IMR-90 (cell line): Measurements from ENCODE around the gene PDZD8. TPM values are rescaled to one million over a fixed set of nuclear protein-coding genes. Genes with fewer than 3 reads are reported as not detected.

Experiments
- ATAC-seq: fragments of 200-7000 bp; cut with Tn5 transposase; 2 replicates; pipeline ENCODE4 v1.9.1; 2020; ENCODE audit warnings: low read depth, mild to moderate bottlenecking, moderate library complexity
- BruUV-seq: library from RNA; stranded (reverse); fragments of 400-500 nt; replicated peaks from 2 replicates; lab custom pipeline; 2021; lab: Mats Ljungman, UMichigan
- CTCF ChIA-PET: fragments of 300-600 bp; formaldehyde crosslinking; extraction: SDS; loops from one replicate; lab custom pipeline; 2021; ENCODE audit warnings: antibody characterized with exemption; lab: Yijun Ruan, JAX
- POLR2A ChIA-PET: fragments of 300-600 bp; sonication (Branson Sonifier 250); formaldehyde crosslinking; loops from one replicate; lab custom pipeline; 2022; ENCODE audit warnings: antibody characterized with exemption; ENCODE audit not compliant: unreplicated experiment; lab: Charles Lee
- DNase-seq: peaks from one replicate; pipeline ENCODE4 v3.0.0; 2013
- H2AFZ ChIP-seq: replicated peaks from 2 replicates; pipeline ENCODE3; 2013; ENCODE audit warnings: low read length, mild to moderate bottlenecking; ENCODE audit not compliant: poor library complexity
- H2AK5ac ChIP-seq: 2 replicates; pipeline ENCODE4 v1.6.1; 2013; ENCODE audit warnings: low read depth, low read length, inconsistent platforms
- H2AK9ac ChIP-seq: replicated peaks from 2 replicates; pipeline ENCODE3; 2013; ENCODE audit warnings: mild to moderate bottlenecking, low read depth, low read length, moderate library complexity; ENCODE audit not compliant: poor library complexity
- H2BK120ac ChIP-seq: 2 replicates; pipeline ENCODE4 v1.6.1; 2013; ENCODE audit warnings: low read depth, low read length, inconsistent platforms
- H2BK15ac ChIP-seq: 3 replicates; pipeline ENCODE4 v1.6.1; 2013; ENCODE audit warnings: low read depth, low read length, inconsistent platforms
- H2BK20ac ChIP-seq: 2 replicates; pipeline ENCODE4 v1.6.1; 2013; ENCODE audit warnings: low read depth, mild to moderate bottlenecking, inconsistent platforms, low read length, moderate library complexity
- H2BK5ac ChIP-seq: 2 replicates; pipeline ENCODE4 v1.6.1; 2013; ENCODE audit warnings: mild to moderate bottlenecking, low read depth, low read length, inconsistent platforms; ENCODE audit not compliant: poor library complexity, severe bottlenecking
- H3K14ac ChIP-seq: replicated peaks from 2 replicates; pipeline ENCODE4 v1.6.1; 2013; ENCODE audit warnings: low read depth, low read length, inconsistent platforms
- H3K18ac ChIP-seq: 2 replicates; pipeline ENCODE4 v1.6.1; 2013; ENCODE audit warnings: low read depth, low read length, control low read depth
- H3K23ac ChIP-seq: 2 replicates; pipeline ENCODE4 v1.6.1; 2013; ENCODE audit warnings: low read depth, low read length, inconsistent platforms
- H3K27ac ChIP-seq: 2 replicates; pipeline ENCODE4 v1.5.1; 2013; ENCODE audit warnings: mild to moderate bottlenecking, control low read depth, low read length; ENCODE audit not compliant: insufficient read depth
- H3K27me3 ChIP-seq: 2 replicates; pipeline ENCODE4 v1.6.1; 2013; ENCODE audit warnings: low read length; ENCODE audit not compliant: control insufficient read depth, insufficient read depth
- H3K36me3 ChIP-seq: 2 replicates; pipeline ENCODE4 v1.6.1; 2013; ENCODE audit warnings: low read length, mixed read lengths; ENCODE audit not compliant: control insufficient read depth, insufficient read depth
- H3K4ac ChIP-seq: 2 replicates; pipeline ENCODE4 v1.6.1; 2013; ENCODE audit warnings: low read depth, low read length, inconsistent platforms
- H3K4me1 ChIP-seq: 2 replicates; pipeline ENCODE4 v1.6.1; 2013; ENCODE audit warnings: low read length, mixed read lengths; ENCODE audit not compliant: control insufficient read depth, insufficient read depth
- H3K4me2 ChIP-seq: 2 replicates; pipeline ENCODE4 v1.6.1; 2013; ENCODE audit warnings: low read depth, mild to moderate bottlenecking, control low read depth, low read length, moderate library complexity
- H3K4me3 ChIP-seq: 2 replicates; pipeline ENCODE4 v1.5.1; 2013; ENCODE audit warnings: low read depth, mild to moderate bottlenecking, control low read depth, low read length, moderate library complexity; ENCODE audit not compliant: insufficient read depth
- H3K56ac ChIP-seq: 2 replicates; pipeline ENCODE4 v1.6.1; 2013; ENCODE audit warnings: low read length, inconsistent platforms; ENCODE audit not compliant: insufficient read depth; ENCODE audit errors: extremely low read depth
- H3K79me1 ChIP-seq, 2 experiments: 2 replicates each; pipeline ENCODE4 v1.6.1; 2013; ENCODE audit warnings: low read length in 2 of 2, inconsistent platforms in 1 of 2, low read depth in 1 of 2
- H3K9ac ChIP-seq: 2 replicates; pipeline ENCODE4 v1.6.1; 2013; ENCODE audit warnings: low read depth, low read length, control low read depth
- H3K9me1 ChIP-seq: 2 replicates; pipeline ENCODE4 v1.6.1; 2013; ENCODE audit warnings: low read length, inconsistent platforms; ENCODE audit not compliant: insufficient read depth
- H3K9me3 ChIP-seq: 2 replicates; pipeline ENCODE4 v1.6.1; 2013; ENCODE audit warnings: low read length; ENCODE audit not compliant: control insufficient read depth, insufficient read depth
- H4K20me1 ChIP-seq: 2 replicates; pipeline ENCODE4 v1.6.1; 2013; ENCODE audit warnings: low read length, inconsistent platforms; ENCODE audit not compliant: insufficient read depth
- H4K5ac ChIP-seq: 2 replicates; pipeline ENCODE4 v1.6.1; 2013; ENCODE audit warnings: mild to moderate bottlenecking, low read depth, low read length, control low read depth
- H4K8ac ChIP-seq, 2 experiments: 2 replicates each; pipeline ENCODE4 v1.6.1; 2013; ENCODE audit warnings: low read depth in 2 of 2, low read length in 2 of 2, control low read depth in 1 of 2, inconsistent platforms in 1 of 2
- H4K91ac ChIP-seq: 2 replicates; pipeline ENCODE4 v1.6.1; 2013; ENCODE audit warnings: low read depth, low read length, inconsistent platforms; ENCODE audit not compliant: insufficient read depth
- BHLHE40 ChIP-seq: fragments of 150-350 bp; IDR thresholded peaks from 2 replicates; pipeline ENCODE4 v1.6.1; 2016; ENCODE audit warnings: mild to moderate bottlenecking, low read depth, low read length
- CEBPB ChIP-seq: IDR thresholded peaks from 2 replicates; pipeline ENCODE4 v1.6.1; 2012; ENCODE audit warnings: low read depth, low read length, improper control_type of control experiment
- CHD1 ChIP-seq: IDR thresholded peaks from 2 replicates; pipeline ENCODE4 v1.6.1; 2012; ENCODE audit warnings: low read depth, low read length, improper control_type of control experiment
- CTCF ChIP-seq: conservative IDR thresholded peaks from 2 replicates; pipeline ENCODE4 v1.5.1; 2012; ENCODE audit warnings: mild to moderate bottlenecking, low read depth, low read length, improper control_type of control experiment
- ELK1 ChIP-seq: fragments of 150-350 bp; IDR thresholded peaks from 2 replicates; pipeline ENCODE4 v1.6.1; 2016; ENCODE audit warnings: low read depth, mild to moderate bottlenecking, low read length, moderate library complexity, borderline replicate concordance
- FOS ChIP-seq: fragments of 150-350 bp; IDR thresholded peaks from 2 replicates; pipeline ENCODE4 v1.6.1; 2016; ENCODE audit warnings: low read depth, low read length
- MAFK ChIP-seq: IDR thresholded peaks from 2 replicates; pipeline ENCODE4 v1.6.1; 2012; ENCODE audit warnings: low read depth, low read length, improper control_type of control experiment
- MAZ ChIP-seq: IDR thresholded peaks from 2 replicates; pipeline ENCODE4 v1.6.1; 2012; ENCODE audit warnings: low read depth, mild to moderate bottlenecking, low read length, improper control_type of control experiment, moderate library complexity, borderline replicate concordance
- MXI1 ChIP-seq: IDR thresholded peaks from 2 replicates; pipeline ENCODE4 v1.6.1; 2012; ENCODE audit warnings: low read depth, mild to moderate bottlenecking, low read length, moderate library complexity, borderline replicate concordance
- NFE2L2 ChIP-seq: fragments of 150-350 bp; IDR thresholded peaks from 2 replicates; pipeline ENCODE4 v1.6.1; 2016; ENCODE audit warnings: low read depth, mild to moderate bottlenecking, low read length
- POLR2A ChIP-seq: IDR thresholded peaks from 2 replicates; pipeline ENCODE4 v1.6.1; 2012; ENCODE audit warnings: mild to moderate bottlenecking, low read depth, low read length
- RAD21 ChIP-seq: IDR thresholded peaks from 2 replicates; pipeline ENCODE4 v1.6.1; 2012; ENCODE audit warnings: low read length, improper control_type of control experiment
- RCOR1 ChIP-seq: IDR thresholded peaks from 2 replicates; pipeline ENCODE4 v1.6.1; 2012; ENCODE audit warnings: mild to moderate bottlenecking, low read length, improper control_type of control experiment; ENCODE audit not compliant: insufficient replicate concordance
- RFX5 ChIP-seq: IDR thresholded peaks from 2 replicates; pipeline ENCODE4 v1.8.0; 2012; ENCODE audit warnings: low read depth, mild to moderate bottlenecking, low read length, moderate library complexity
- SMC3 ChIP-seq: fragments of 150-350 bp; IDR thresholded peaks from 2 replicates; pipeline ENCODE4 v1.6.1; 2016; ENCODE audit warnings: low read depth, mild to moderate bottlenecking, antibody characterized with exemption, low read length, moderate library complexity
- USF2 ChIP-seq: fragments of 150-350 bp; IDR thresholded peaks from 2 replicates; pipeline ENCODE4 v1.6.1; 2017; ENCODE audit warnings: mild to moderate bottlenecking, antibody characterized with exemption, low read length, low read depth
- WGBS, 2 experiments: methylation state at CpG; one replicate each; pipeline versions ENCODE4 v1.1.5 to v1.1.7; 2013; ENCODE audit warnings: missing lambda C conversion rate in 2 of 2; ENCODE audit not compliant: insufficient read length in 1 of 2; ENCODE audit errors: extremely low coverage in 2 of 2; 5-methylcytosine and 5-hydroxymethylcytosine counted together
- dilution Hi-C: fragments of 300-500 bp; cut with HindIII; formaldehyde crosslinking; loops from one replicate; pipeline ENCODE4 v1.14.3; 2018; ENCODE audit warnings: low sequenced_read_pairs; ENCODE audit not compliant: unreplicated experiment
- in situ Hi-C: fragments of 300-500 bp; cut with MboI; formaldehyde crosslinking; loops from 3 replicates; pipeline ENCODE4 v1.14.3; 2019; ENCODE audit warnings: low sequenced_read_pairs, inconsistent platforms, mixed read lengths
- intact Hi-C: fragments of 100-400 bp; cut with micrococcal nuclease; formaldehyde crosslinking; loops from 2 replicates; pipeline ENCODE4 v1.10.0; 2022
- polyA plus RNA-seq, 3 experiments: library from polyadenylated mRNA; depleted of rRNA; stranded (reverse); fragments of >200 nt; gene quantifications; 2 replicates each; pipeline ENCODE4 v1.2.3, GENCODE V29; 2012; ENCODE audit warnings: low replicate concordance in 1 of 3
- total RNA-seq: library from RNA; depleted of rRNA; stranded (reverse); fragments of >200 nt; gene quantifications from 2 replicates; pipeline ENCODE4 v1.2.3, GENCODE V29; 2012

The PDZD8 gene
- total and polyA plus RNA-seq, 2 of the 4 experiments (the other 2 are of a cell fraction), result 11.3 to 20.4 TPM

GRCh38 chr10:117268907-117269306 is 106.3 kb downstream of the PDZD8 start:
- Histone ChIP-seq H3K27ac (no peak overlapping the region), H2BK5ac (peak overlapping the region; percentile 61), H3K79me1 (no peaks in the 10 kb centered on the region), H4K8ac (no peak overlapping the region), H4K91ac (no peak overlapping the region), H2BK120ac (no peak overlapping the region), H3K27me3 (no peaks in the 10 kb centered on the region), H4K5ac (no peak overlapping the region), H3K9me1 (no peaks in the 10 kb centered on the region; the same call in 1 of the 2 replicates), H3K18ac (no peak overlapping the region), H3K4ac (no peak overlapping the region), H2AK5ac (no peak overlapping the region), H3K4me2 (no peak overlapping the region), H3K4me3 (no peak overlapping the region), H3K9ac (no peak overlapping the region), H3K56ac (no peak overlapping the region), H4K20me1 (no peaks in the 10 kb centered on the region), H3K4me1 (no peaks in the 10 kb centered on the region), H3K36me3 (no peaks in the 10 kb centered on the region), H3K9me3 (no peaks in the 10 kb centered on the region), H3K14ac (no peak overlapping the region), H3K23ac (no peak overlapping the region), H2AK9ac (no peak overlapping the region), H2AFZ (no peak overlapping the region), H2BK20ac (no peak overlapping the region), H2BK15ac (no peak overlapping the region)
- in situ Hi-C loops, result no loop called here
- BruUV-seq, result no TSS peak
- DNase-seq (no peak), ATAC-seq (no peak)
- dilution Hi-C loops, result no loop called here
- intact Hi-C loops, result no loop called here
- no peak for TF ChIP-seq RAD21
- no peak for TF ChIP-seq CEBPB
- TF ChIP-seq ELK1, result no peak
- no peak for TF ChIP-seq MAFK
- TF ChIP-seq RFX5, result no peak
- no peak for TF ChIP-seq CHD1
- TF ChIP-seq USF2, result no peak
- no peak for TF ChIP-seq RCOR1
- no peak for TF ChIP-seq BHLHE40
- TF ChIP-seq MAZ, result no peak
- TF ChIP-seq CTCF, result no peak
- no peak for TF ChIP-seq FOS
- TF ChIP-seq SMC3, result no peak
- TF ChIP-seq MXI1, result no peak
- no peak for TF ChIP-seq POLR2A
- no peak for TF ChIP-seq NFE2L2
- 83 to 100% methylated on average over 1 to 2 of the region's 2 CpGs for WGBS, 2 experiments
- ChIA-PET CTCF (no interaction called here), POLR2A (no interaction called here)
